NCI-H510A treated with DMSO at 0.1 percent for 48 hours (cell line): Measurements from ENCODE around the gene ARHGAP23.
A peak's percentile ranks its signal among the peaks of the same experiment; 100 is the strongest.
"Not testable (repeated sequence)": the region's sequence is repeated elsewhere in the genome, so short reads cannot be mapped to it uniquely, and the experiment has no call there.

Source experiments
- DNase-seq: peaks from one replicate; lab custom pipeline; 2025; lab: John Stamatoyannopoulos, UW

Gene ARHGAP23

GRCh38 chr17:38485681-38486298 lies 57.5 kb downstream of the ARHGAP23 start:
- DNase-seq = not testable (repeated sequence)

- DNase-seq = not testable (repeated sequence)
These were observed 61.5 kb downstream of the ARHGAP23 start for GRCh38 chr17:38489774-38490173.

- not testable (repeated sequence) for DNase-seq
These were observed 63.2 kb downstream of the ARHGAP23 start for GRCh38 chr17:38491346-38492066.

- DNase-seq = peak; percentile 76
These were observed 64.1 kb downstream of the ARHGAP23 start for GRCh38 chr17:38492067-38493040.

GRCh38 chr17:38494152-38494551 lies 65.9 kb downstream of the ARHGAP23 start:
- DNase-seq = not testable (repeated sequence)

GRCh38 chr17:38497656-38498055 lies 69.4 kb downstream of the ARHGAP23 start:
- not testable (repeated sequence) for DNase-seq

- no peak for DNase-seq
These were observed 70.1 kb downstream of the ARHGAP23 start for GRCh38 chr17:38498353-38498752.

GRCh38 chr17:38499230-38499629 lies 71.0 kb downstream of the ARHGAP23 start:
- DNase-seq = not testable (repeated sequence)

GRCh38 chr17:38501718-38502117 lies 73.5 kb downstream of the ARHGAP23 start:
- DNase-seq = not testable (repeated sequence)

GRCh38 chr17:38503286-38503913 lies 75.1 kb downstream of the ARHGAP23 start:
- DNase-seq = not testable (repeated sequence)

GRCh38 chr17:38504216-38504615 lies 76.0 kb downstream of the ARHGAP23 start:
- DNase-seq = no peak

- no peak for DNase-seq
These were observed 79.2 kb downstream of the ARHGAP23 start for GRCh38 chr17:38507436-38507835.

- DNase-seq = no peak
These were observed 79.8 kb downstream of the ARHGAP23 start for GRCh38 chr17:38507921-38508569.

- DNase-seq = no peak
These were observed 80.3 kb downstream of the ARHGAP23 start for GRCh38 chr17:38508570-38508950.

- no peak for DNase-seq
These were observed 80.9 kb downstream of the ARHGAP23 start for GRCh38 chr17:38508954-38509771.

GRCh38 chr17:38509772-38510420 lies 81.6 kb downstream of the ARHGAP23 start:
- DNase-seq = no peak

- no peak for DNase-seq
These were observed 82.3 kb downstream of the ARHGAP23 start for GRCh38 chr17:38510421-38511149.

- no peak for DNase-seq
These were observed 83.2 kb downstream of the ARHGAP23 start for GRCh38 chr17:38511150-38512108.
